ENCODE measurements around the gene RAD9A.

GRCh38 chr11:67365736-67366444 lies 25.9 kb upstream of the RAD9A start:
- TF ChIP-seq POLR2A (IDR thresholded peaks at IDR 0.05) (no peak), CTCF (IDR thresholded peaks at IDR 0.05) (no peak)

Data from body of pancreas (tissue), 4 donors.